ENCODE measurements around the gene SEC16B. TPM values are rescaled to one million over a fixed set of nuclear protein-coding genes. Genes with fewer than 3 reads are reported as not detected.

SEC16B gene
- total RNA-seq, 2 experiments from 2014 or later, result not detected

GRCh38 chr1:177976596-177976995 is 6.7 kb upstream of the SEC16B start:
- no peaks in the 10 kb centered on the region for H3K27me3 Mint-ChIP-seq
- no peaks in the 10 kb centered on the region for H3K4me1 ChIP-seq (ENCODE audit: insufficient read depth, low read length)
- CTCF ChIA-PET, result no interaction called here
- intact Hi-C loops (cut with DNase I, micrococcal nuclease), result no loop called here
- no peaks in the 10 kb centered on the region for H3K36me3 Mint-ChIP-seq (ENCODE audit: low read depth)
- DNase-seq (no peak), ATAC-seq (ENCODE audit: poor library complexity) (no peak)
- no peak overlapping the region for H3K4me3 Mint-ChIP-seq
- H3K4me1 Mint-ChIP-seq (ENCODE audit: low read depth), result no peaks in the 10 kb centered on the region
- no peak overlapping the region for H3K4me3 ChIP-seq (ENCODE audit: low read length)
- no peaks in the 10 kb centered on the region for H3K9me3 Mint-ChIP-seq
- peaks cover 0 to 3% of the 10 kb centered on the region in 2 experiments for H3K9me3 ChIP-seq (ENCODE audit: control insufficient read depth in 1 of 2, insufficient read depth in 1 of 2, low read length in 2 of 2)
- no peaks in the 10 kb centered on the region for H3K27me3 ChIP-seq (ENCODE audit: control insufficient read depth in 1 of 2, insufficient read depth in 2 of 2, low read length in 2 of 2)
- POLR2A ChIA-PET, result no interaction called here
- H3K27ac ChIP-seq (ENCODE audit: low read depth in 1 of 2, low read length in 2 of 2), result no peak overlapping the region
- H3K36me3 ChIP-seq (ENCODE audit: insufficient read depth, low read length), result no peaks in the 10 kb centered on the region
- TF ChIP-seq, protein P1, sequence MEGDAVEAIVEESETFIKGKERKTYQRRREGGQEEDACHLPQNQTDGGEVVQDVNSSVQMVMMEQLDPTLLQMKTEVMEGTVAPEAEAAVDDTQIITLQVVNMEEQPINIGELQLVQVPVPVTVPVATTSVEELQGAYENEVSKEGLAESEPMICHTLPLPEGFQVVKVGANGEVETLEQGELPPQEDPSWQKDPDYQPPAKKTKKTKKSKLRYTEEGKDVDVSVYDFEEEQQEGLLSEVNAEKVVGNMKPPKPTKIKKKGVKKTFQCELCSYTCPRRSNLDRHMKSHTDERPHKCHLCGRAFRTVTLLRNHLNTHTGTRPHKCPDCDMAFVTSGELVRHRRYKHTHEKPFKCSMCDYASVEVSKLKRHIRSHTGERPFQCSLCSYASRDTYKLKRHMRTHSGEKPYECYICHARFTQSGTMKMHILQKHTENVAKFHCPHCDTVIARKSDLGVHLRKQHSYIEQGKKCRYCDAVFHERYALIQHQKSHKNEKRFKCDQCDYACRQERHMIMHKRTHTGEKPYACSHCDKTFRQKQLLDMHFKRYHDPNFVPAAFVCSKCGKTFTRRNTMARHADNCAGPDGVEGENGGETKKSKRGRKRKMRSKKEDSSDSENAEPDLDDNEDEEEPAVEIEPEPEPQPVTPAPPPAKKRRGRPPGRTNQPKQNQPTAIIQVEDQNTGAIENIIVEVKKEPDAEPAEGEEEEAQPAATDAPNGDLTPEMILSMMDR (IDR thresholded peaks at IDR 0.05), result no peak
- no peak overlapping the region for H3K27ac Mint-ChIP-seq

- Mint-ChIP-seq H3K27me3 (no peaks in the 10 kb centered on the region), H3K4me3 (no peak overlapping the region), H3K27ac (no peak overlapping the region), H3K36me3 (ENCODE audit: low read depth) (no peaks in the 10 kb centered on the region), H3K4me1 (ENCODE audit: low read depth) (no peaks in the 10 kb centered on the region), H3K9me3 (no peaks in the 10 kb centered on the region)
- peaks cover 0 to 3% of the 10 kb centered on the region in 2 experiments for H3K9me3 ChIP-seq (ENCODE audit: control insufficient read depth in 1 of 2, insufficient read depth in 1 of 2, low read length in 2 of 2)
- ChIA-PET CTCF (no interaction called here), POLR2A (interaction anchor here (0.7 kb wide), 1 partner anchor 418 kb away, joined by 3 read pairs; no protein-coding TSS in a partner anchor)
- TF ChIP-seq, protein P1 (IDR thresholded peaks at IDR 0.05), result no peak
- H3K27ac ChIP-seq (ENCODE audit: low read depth in 1 of 2, low read length in 2 of 2), result no peak overlapping the region
- no peaks in the 10 kb centered on the region for H3K36me3 ChIP-seq (ENCODE audit: insufficient read depth, low read length)
- no peak overlapping the region for H3K4me3 ChIP-seq (ENCODE audit: low read length)
- no peaks in the 10 kb centered on the region for H3K4me1 ChIP-seq (ENCODE audit: insufficient read depth, low read length)
- DNase-seq (no peak), ATAC-seq (ENCODE audit: poor library complexity) (no peak)
- intact Hi-C loops (cut with DNase I, micrococcal nuclease), result no loop called here
- no peaks in the 10 kb centered on the region for H3K27me3 ChIP-seq (ENCODE audit: control insufficient read depth in 1 of 2, insufficient read depth in 2 of 2, low read length in 2 of 2)
Measured at GRCh38 chr1:177975588-177976495, 6.0 kb upstream of the SEC16B start.

DNA sequence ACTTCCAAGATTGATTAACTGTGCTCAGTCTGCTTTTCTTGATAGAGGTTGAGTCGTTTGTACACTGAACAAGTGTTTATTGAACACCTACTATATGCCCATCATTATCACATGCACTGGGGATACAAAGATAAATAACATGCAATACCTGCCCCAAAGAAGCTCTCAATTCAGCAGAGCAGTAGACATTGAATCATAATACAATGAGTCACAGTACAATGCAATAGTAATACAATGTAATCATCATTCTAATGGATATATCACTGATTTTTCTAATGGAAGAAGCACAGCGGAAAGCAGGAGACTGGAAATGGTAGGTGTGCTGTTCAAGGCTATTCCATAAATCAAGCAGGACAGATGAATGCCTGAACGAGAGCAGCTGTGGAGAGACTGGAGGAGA is 3.7 kb upstream of the SEC16B start:
- ATAC-seq (ENCODE audit: poor library complexity) (no peak), DNase-seq (no peak)
- intact Hi-C loops (cut with DNase I, micrococcal nuclease), result no loop called here
- Mint-ChIP-seq H3K27ac (no peak overlapping the region), H3K27me3 (no peaks in the 10 kb centered on the region), H3K9me3 (no peaks in the 10 kb centered on the region), H3K36me3 (ENCODE audit: low read depth) (no peaks in the 10 kb centered on the region), H3K4me3 (no peak overlapping the region), H3K4me1 (ENCODE audit: low read depth) (no peaks in the 10 kb centered on the region)
- no peaks in the 10 kb centered on the region for H3K36me3 ChIP-seq (ENCODE audit: insufficient read depth, low read length)
- TF ChIP-seq, protein P1 (IDR thresholded peaks at IDR 0.05), result no peak
- ChIA-PET POLR2A (no interaction called here), CTCF (no interaction called here)
- H3K4me1 ChIP-seq (ENCODE audit: insufficient read depth, low read length), result no peaks in the 10 kb centered on the region
- H3K27me3 ChIP-seq (ENCODE audit: control insufficient read depth in 1 of 2, insufficient read depth in 2 of 2, low read length in 2 of 2), result no peaks in the 10 kb centered on the region
- no peak overlapping the region for H3K4me3 ChIP-seq (ENCODE audit: low read length)
- peaks cover 0 to 13% of the 10 kb centered on the region in 2 experiments for H3K9me3 ChIP-seq (ENCODE audit: control insufficient read depth in 1 of 2, insufficient read depth in 1 of 2, low read length in 2 of 2)
- H3K27ac ChIP-seq (ENCODE audit: low read depth in 1 of 2, low read length in 2 of 2), result no peak overlapping the region
